HEK293 (cell line): ENCODE results near the gene ABI3BP.

Source experiments
- CTCF ChIA-PET: fragments of 350-600 bp; formaldehyde crosslinking; extraction: SDS; loops from one replicate; lab custom pipeline; 2021; ENCODE audit warnings: antibody characterized with exemption; lab: Yijun Ruan, JAX
- POLR2A ChIA-PET: fragments of 300-600 bp; formaldehyde crosslinking; extraction: SDS; loops from one replicate; lab custom pipeline; 2020; ENCODE audit warnings: antibody characterized with exemption, inconsistent platforms; lab: Yijun Ruan, JAX
- H3K27ac ChIP-seq: fragments of 200-500 bp; sonication (Bioruptor generic); 2 replicates; pipeline ENCODE4 v1.5.1; 2014; ENCODE audit warnings: low read depth, low read length, control low read depth, inconsistent platforms; ENCODE audit errors: extremely low read depth
- H3K36me3 ChIP-seq, 2 experiments: fragments of 200-500 bp in 1 of 2; sonication (Bioruptor generic) in 1 of 2; 1 replicate in 1 of 2; 2 replicates in 1 of 2; pipeline ENCODE4 v1.5.1; 2014 to 2017; ENCODE audit warnings: inconsistent platforms in 2 of 2, low read length in 2 of 2; ENCODE audit not compliant: control insufficient read depth in 2 of 2, insufficient read depth in 1 of 2
- H3K4me1 ChIP-seq: fragments of 200-500 bp; sonication (Bioruptor generic); 2 replicates; pipeline ENCODE4 v1.5.1; 2014; ENCODE audit warnings: mild to moderate bottlenecking, low read length, inconsistent platforms; ENCODE audit not compliant: control insufficient read depth, insufficient read depth
- H3K4me3 ChIP-seq: 2 replicates; pipeline ENCODE4 v1.5.1; 2011; ENCODE audit warnings: low read depth, mild to moderate bottlenecking, control low read depth, low read length, moderate library complexity
- H3K9me3 ChIP-seq: fragments of 200-500 bp; sonication (Bioruptor generic); 2 replicates; pipeline ENCODE4 v1.5.1; 2014; ENCODE audit warnings: low read depth, low read length, inconsistent platforms; ENCODE audit not compliant: control insufficient read depth, insufficient read depth
- KLF7 ChIP-seq: fragments of 450-650 bp; formaldehyde crosslinking; IDR thresholded peaks from 2 replicates; pipeline ENCODE4 v1.5.1; 2016; ENCODE audit warnings: missing biosample characterization, missing genetic modification characterization, borderline replicate concordance
- OVOL3 ChIP-seq: fragments of 450-650 bp; formaldehyde crosslinking; IDR thresholded peaks from 2 replicates; pipeline ENCODE4 v1.5.1; 2016; ENCODE audit warnings: missing biosample characterization, missing genetic modification characterization
- TCF7L2 ChIP-seq: IDR thresholded peaks from 2 replicates; pipeline ENCODE4 v1.6.1; 2011; ENCODE audit warnings: low read depth, mild to moderate bottlenecking, inconsistent platforms, low read length, moderate library complexity, borderline replicate concordance
- WT1 ChIP-seq: fragments of 450-650 bp; formaldehyde crosslinking; IDR thresholded peaks from 2 replicates; pipeline ENCODE4 v1.5.1; 2016; ENCODE audit warnings: missing biosample characterization, missing genetic modification characterization
- ZBTB20 ChIP-seq: fragments of 450-650 bp; formaldehyde crosslinking; IDR thresholded peaks from 2 replicates; pipeline ENCODE4 v1.5.1; 2016; ENCODE audit warnings: missing biosample characterization, missing genetic modification characterization
- ZBTB49 ChIP-seq: fragments of 450-650 bp; formaldehyde crosslinking; IDR thresholded peaks from 2 replicates; pipeline ENCODE4 v1.5.1; 2016; ENCODE audit warnings: missing biosample characterization, missing genetic modification characterization, low read depth
- ZFP37 ChIP-seq: fragments of 450-650 bp; formaldehyde crosslinking; IDR thresholded peaks from 2 replicates; pipeline ENCODE4 v1.5.1; 2016; ENCODE audit warnings: missing biosample characterization, missing genetic modification characterization
- ZNF112 ChIP-seq: fragments of 450-650 bp; formaldehyde crosslinking; IDR thresholded peaks from 2 replicates; pipeline ENCODE4 v1.5.0; 2017; ENCODE audit warnings: missing biosample characterization, missing genetic modification characterization
- ZNF146 ChIP-seq: fragments of 450-650 bp; formaldehyde crosslinking; IDR thresholded peaks from 2 replicates; pipeline ENCODE4 v1.5.1; 2016; ENCODE audit warnings: missing biosample characterization, missing genetic modification characterization
- ZNF404 ChIP-seq: fragments of 450-650 bp; formaldehyde crosslinking; IDR thresholded peaks from 2 replicates; pipeline ENCODE4 v1.5.1; 2017; ENCODE audit warnings: missing biosample characterization, missing genetic modification characterization
- ZNF416 ChIP-seq: fragments of 450-650 bp; formaldehyde crosslinking; IDR thresholded peaks from 2 replicates; pipeline ENCODE4 v1.5.1; 2016; ENCODE audit warnings: missing biosample characterization, missing genetic modification characterization
- ZNF423 ChIP-seq: fragments of 450-650 bp; formaldehyde crosslinking; IDR thresholded peaks from 2 replicates; pipeline ENCODE4 v1.5.1; 2016; ENCODE audit warnings: missing biosample characterization, missing genetic modification characterization
- ZNF426 ChIP-seq: fragments of 450-650 bp; formaldehyde crosslinking; IDR thresholded peaks from 2 replicates; pipeline ENCODE4 v1.5.1; 2017; ENCODE audit warnings: missing biosample characterization, missing genetic modification characterization, mild to moderate bottlenecking, inconsistent platforms, moderate library complexity
- ZNF449 ChIP-seq: fragments of 450-650 bp; formaldehyde crosslinking; IDR thresholded peaks from 2 replicates; pipeline ENCODE4 v1.5.1; 2017; ENCODE audit warnings: missing biosample characterization, mild to moderate bottlenecking, missing genetic modification characterization, moderate library complexity
- ZNF501 ChIP-seq: fragments of 450-650 bp; formaldehyde crosslinking; IDR thresholded peaks from 2 replicates; pipeline ENCODE4 v1.5.1; 2016; ENCODE audit warnings: missing biosample characterization, missing genetic modification characterization
- ZNF518A ChIP-seq: fragments of 450-650 bp; formaldehyde crosslinking; conservative IDR thresholded peaks from 2 replicates; pipeline ENCODE4 v1.5.1; 2016; ENCODE audit warnings: low read depth, missing biosample characterization, missing genetic modification characterization
- ZNF571 ChIP-seq: fragments of 450-650 bp; formaldehyde crosslinking; IDR thresholded peaks from 2 replicates; pipeline ENCODE4 v1.5.0; 2017; ENCODE audit warnings: missing biosample characterization, missing genetic modification characterization
- ZNF585B ChIP-seq: fragments of 450-650 bp; formaldehyde crosslinking; IDR thresholded peaks from 2 replicates; pipeline ENCODE4 v1.5.1; 2016; ENCODE audit warnings: missing biosample characterization, missing genetic modification characterization
- ZNF600 ChIP-seq: fragments of 450-650 bp; formaldehyde crosslinking; IDR thresholded peaks from 2 replicates; pipeline ENCODE4 v1.5.1; 2016; ENCODE audit warnings: missing biosample characterization, missing genetic modification characterization
- ZNF654 ChIP-seq: fragments of 450-650 bp; formaldehyde crosslinking; IDR thresholded peaks from 2 replicates; pipeline ENCODE4 v1.5.1; 2016; ENCODE audit warnings: low read depth, missing biosample characterization, missing genetic modification characterization
- ZNF658 ChIP-seq: fragments of 450-650 bp; formaldehyde crosslinking; IDR thresholded peaks from 2 replicates; pipeline ENCODE4; 2016; ENCODE audit warnings: missing biosample characterization, missing genetic modification characterization
- ZNF776 ChIP-seq: fragments of 450-650 bp; formaldehyde crosslinking; IDR thresholded peaks from 2 replicates; pipeline ENCODE4 v1.5.0; 2017; ENCODE audit warnings: missing biosample characterization, missing genetic modification characterization, borderline replicate concordance
- ZNF837 ChIP-seq: fragments of 450-650 bp; formaldehyde crosslinking; IDR thresholded peaks from 2 replicates; pipeline ENCODE4 v1.5.1; 2016; ENCODE audit warnings: missing biosample characterization, missing genetic modification characterization

The ABI3BP gene

GRCh38 chr3:101027286-101027685 lies 34.1 kb upstream of the ABI3BP start:
- TF ChIP-seq ZNF426: no peak
- TF ChIP-seq ZNF518A: no peak
- no peak for TF ChIP-seq ZNF146 (tag by site-specific recombination)
- TF ChIP-seq TCF7L2: no peak
- TF ChIP-seq ZNF658 (tag by site-specific recombination): no peak
- TF ChIP-seq ZNF501: no peak
- no peak for TF ChIP-seq ZNF585B
- no peak for TF ChIP-seq ZNF837
- no peak for TF ChIP-seq ZNF112 (tag by site-specific recombination)
- TF ChIP-seq ZNF449 (tag by site-specific recombination): no peak
- TF ChIP-seq ZFP37 (tag by site-specific recombination): no peak
- no peak for TF ChIP-seq OVOL3 (tag by site-specific recombination)
- no peak for TF ChIP-seq ZNF776 (tag by site-specific recombination)
- no peak for TF ChIP-seq KLF7 (tag by site-specific recombination)
- TF ChIP-seq ZBTB20 (tag by site-specific recombination): no peak
- no peak for TF ChIP-seq ZNF416
- TF ChIP-seq ZNF654 (tag by site-specific recombination): no peak
- no peak for TF ChIP-seq ZNF404
- TF ChIP-seq ZNF600 (tag by site-specific recombination): no peak
- TF ChIP-seq ZNF423 (tag by site-specific recombination): no peak
- Histone ChIP-seq H3K27ac (no peak overlapping the region), H3K36me3 (no peaks in the 10 kb centered on the region), H3K4me1 (no peaks in the 10 kb centered on the region), H3K9me3 (no peaks in the 10 kb centered on the region), H3K4me3 (no peak overlapping the region)
- ChIA-PET CTCF (no interaction called here), POLR2A (no interaction called here)

GRCh38 chr3:101026881-101027280 lies 33.7 kb upstream of the ABI3BP start:
- ChIA-PET POLR2A (no interaction called here), CTCF (interaction anchor here (0.7 kb wide), 1 partner anchor 208 kb away, joined by 3 read pairs; no protein-coding TSS in a partner anchor)
- no peaks in the 10 kb centered on the region for H3K4me1 ChIP-seq
- no peaks in the 10 kb centered on the region for H3K9me3 ChIP-seq
- H3K36me3 ChIP-seq: no peaks in the 10 kb centered on the region
- no peak overlapping the region for H3K4me3 ChIP-seq
- TF ChIP-seq WT1 (tag by site-specific recombination) (no peak), ZNF571 (no peak), ZBTB20 (tag by site-specific recombination) (no peak), ZBTB49 (tag by site-specific recombination) (no peak)
- no peak overlapping the region for H3K27ac ChIP-seq
